NB4 (cell line): ENCODE data around the gene KAT5.

Experiments used
- MAX ChIP-seq: IDR thresholded peaks from 2 replicates; pipeline ENCODE4 v1.6.1; 2011; ENCODE audit warnings: low read depth, low read length
- MYC ChIP-seq: IDR thresholded peaks from 2 replicates; pipeline ENCODE4 v1.6.1; 2011; ENCODE audit warnings: low read depth, low read length
- POLR2A ChIP-seq: IDR thresholded peaks from 2 replicates; pipeline ENCODE4 v1.6.1; 2011; ENCODE audit warnings: mild to moderate bottlenecking; ENCODE audit not compliant: insufficient read length; ENCODE audit errors: extremely low read depth
- TF ChIP-seq, protein P1 (sequence below): IDR thresholded peaks from one replicate; pipeline ENCODE4 v1.5.1; 2012; ENCODE audit warnings: low read depth, low read length

- TF ChIP-seq, protein P1, sequence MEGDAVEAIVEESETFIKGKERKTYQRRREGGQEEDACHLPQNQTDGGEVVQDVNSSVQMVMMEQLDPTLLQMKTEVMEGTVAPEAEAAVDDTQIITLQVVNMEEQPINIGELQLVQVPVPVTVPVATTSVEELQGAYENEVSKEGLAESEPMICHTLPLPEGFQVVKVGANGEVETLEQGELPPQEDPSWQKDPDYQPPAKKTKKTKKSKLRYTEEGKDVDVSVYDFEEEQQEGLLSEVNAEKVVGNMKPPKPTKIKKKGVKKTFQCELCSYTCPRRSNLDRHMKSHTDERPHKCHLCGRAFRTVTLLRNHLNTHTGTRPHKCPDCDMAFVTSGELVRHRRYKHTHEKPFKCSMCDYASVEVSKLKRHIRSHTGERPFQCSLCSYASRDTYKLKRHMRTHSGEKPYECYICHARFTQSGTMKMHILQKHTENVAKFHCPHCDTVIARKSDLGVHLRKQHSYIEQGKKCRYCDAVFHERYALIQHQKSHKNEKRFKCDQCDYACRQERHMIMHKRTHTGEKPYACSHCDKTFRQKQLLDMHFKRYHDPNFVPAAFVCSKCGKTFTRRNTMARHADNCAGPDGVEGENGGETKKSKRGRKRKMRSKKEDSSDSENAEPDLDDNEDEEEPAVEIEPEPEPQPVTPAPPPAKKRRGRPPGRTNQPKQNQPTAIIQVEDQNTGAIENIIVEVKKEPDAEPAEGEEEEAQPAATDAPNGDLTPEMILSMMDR, result no peak
- TF ChIP-seq POLR2A, result no peak
- no peak for TF ChIP-seq MAX
- TF ChIP-seq MYC, result no peak
These were observed 27.0 kb downstream of the KAT5 start for GRCh38 chr11:65739022-65739421.
